Kidney capillary endothelial cell (primary cell): ENCODE data around the gene INTS7.

Source experiments
- DNase-seq: peaks from one replicate; pipeline ENCODE4 v3.0.0-alpha.2; 2018; ENCODE audit warnings: low spot score

INTS7 gene, protein sequence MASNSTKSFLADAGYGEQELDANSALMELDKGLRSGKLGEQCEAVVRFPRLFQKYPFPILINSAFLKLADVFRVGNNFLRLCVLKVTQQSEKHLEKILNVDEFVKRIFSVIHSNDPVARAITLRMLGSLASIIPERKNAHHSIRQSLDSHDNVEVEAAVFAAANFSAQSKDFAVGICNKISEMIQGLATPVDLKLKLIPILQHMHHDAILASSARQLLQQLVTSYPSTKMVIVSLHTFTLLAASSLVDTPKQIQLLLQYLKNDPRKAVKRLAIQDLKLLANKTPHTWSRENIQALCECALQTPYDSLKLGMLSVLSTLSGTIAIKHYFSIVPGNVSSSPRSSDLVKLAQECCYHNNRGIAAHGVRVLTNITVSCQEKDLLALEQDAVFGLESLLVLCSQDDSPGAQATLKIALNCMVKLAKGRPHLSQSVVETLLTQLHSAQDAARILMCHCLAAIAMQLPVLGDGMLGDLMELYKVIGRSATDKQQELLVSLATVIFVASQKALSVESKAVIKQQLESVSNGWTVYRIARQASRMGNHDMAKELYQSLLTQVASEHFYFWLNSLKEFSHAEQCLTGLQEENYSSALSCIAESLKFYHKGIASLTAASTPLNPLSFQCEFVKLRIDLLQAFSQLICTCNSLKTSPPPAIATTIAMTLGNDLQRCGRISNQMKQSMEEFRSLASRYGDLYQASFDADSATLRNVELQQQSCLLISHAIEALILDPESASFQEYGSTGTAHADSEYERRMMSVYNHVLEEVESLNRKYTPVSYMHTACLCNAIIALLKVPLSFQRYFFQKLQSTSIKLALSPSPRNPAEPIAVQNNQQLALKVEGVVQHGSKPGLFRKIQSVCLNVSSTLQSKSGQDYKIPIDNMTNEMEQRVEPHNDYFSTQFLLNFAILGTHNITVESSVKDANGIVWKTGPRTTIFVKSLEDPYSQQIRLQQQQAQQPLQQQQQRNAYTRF

GRCh38 chr1:212035123-212035834 is at the start of gene INTS7, which contains the start of gene DTL:
Gene INTS7 (minus strand): TSS chr1:212035557. CDS start chr1:212035437, 120 bp downstream.
Gene DTL (plus strand): TSS chr1:212035748. CDS start chr1:212035891, 143 bp downstream.
- peak; percentile 100 for DNase-seq

DNA sequence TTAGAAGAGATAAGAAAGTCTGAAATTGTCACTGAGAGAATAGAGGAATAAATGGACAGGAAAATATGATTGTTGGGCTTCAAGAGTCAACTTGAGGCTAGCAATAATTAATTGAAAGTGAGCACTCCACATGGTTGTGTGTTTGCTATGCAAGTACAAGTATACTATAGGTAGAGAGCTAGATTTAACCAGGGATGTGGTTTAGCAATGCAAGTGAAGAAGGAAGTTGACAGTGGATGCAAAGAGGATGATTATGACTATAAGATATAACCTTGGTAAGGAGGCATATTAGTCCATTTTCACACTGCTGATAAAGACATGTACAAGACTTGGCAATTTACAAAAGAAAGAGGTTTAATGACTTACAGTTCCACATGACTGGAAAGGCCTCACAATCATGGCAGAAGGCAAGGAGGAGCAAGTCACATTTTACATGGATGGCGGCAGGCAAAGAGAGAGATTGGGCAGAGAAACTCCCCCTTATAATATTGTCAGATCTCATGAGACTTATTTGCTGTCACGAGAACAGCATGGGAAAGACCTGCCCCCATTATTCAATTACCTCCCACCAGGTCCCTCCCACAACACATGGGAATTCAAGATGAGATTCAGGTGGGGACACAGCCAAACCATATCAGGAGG is 47.5 kb upstream of the INTS7 start:
- DNase-seq, result no peak

DNA sequence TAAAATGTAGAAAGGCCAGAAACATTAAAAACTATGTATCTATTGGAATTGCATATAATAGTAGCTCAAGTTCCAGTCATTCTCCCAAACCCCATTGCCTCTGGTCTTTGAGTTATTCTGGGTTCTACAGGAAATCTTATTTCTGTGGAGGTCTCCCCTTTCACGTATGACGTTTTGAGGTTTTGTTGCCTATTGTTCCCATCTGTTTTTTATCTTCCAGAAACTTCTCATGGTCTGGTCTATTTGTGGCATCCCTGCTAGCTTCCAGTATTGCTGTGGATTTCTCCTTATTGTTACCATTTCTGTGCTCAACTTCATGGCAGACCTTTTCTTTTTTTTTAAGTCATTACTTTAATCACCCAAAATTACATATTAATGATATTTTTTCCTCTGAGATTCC is 43.5 kb upstream of the INTS7 start:
- no peak for DNase-seq

DNA sequence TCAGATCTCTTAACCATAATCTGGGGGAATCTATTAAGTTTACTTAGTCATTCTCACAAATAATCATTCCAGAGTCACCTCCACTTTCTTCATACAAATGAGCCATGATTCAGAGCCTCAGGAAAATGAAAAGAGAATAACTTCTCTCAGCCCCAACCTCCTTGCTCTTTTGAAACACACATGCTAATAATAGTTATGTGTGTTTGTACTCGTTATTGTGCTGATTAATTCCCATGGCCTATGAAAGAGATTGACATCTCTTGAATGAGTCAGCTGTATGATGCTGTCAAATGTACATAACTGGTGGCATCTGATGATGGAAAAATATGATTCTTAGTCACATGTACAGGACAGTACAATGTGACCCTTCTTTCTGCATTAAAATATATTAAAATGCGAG is 41.7 kb upstream of the INTS7 start:
- no peak for DNase-seq

DNA sequence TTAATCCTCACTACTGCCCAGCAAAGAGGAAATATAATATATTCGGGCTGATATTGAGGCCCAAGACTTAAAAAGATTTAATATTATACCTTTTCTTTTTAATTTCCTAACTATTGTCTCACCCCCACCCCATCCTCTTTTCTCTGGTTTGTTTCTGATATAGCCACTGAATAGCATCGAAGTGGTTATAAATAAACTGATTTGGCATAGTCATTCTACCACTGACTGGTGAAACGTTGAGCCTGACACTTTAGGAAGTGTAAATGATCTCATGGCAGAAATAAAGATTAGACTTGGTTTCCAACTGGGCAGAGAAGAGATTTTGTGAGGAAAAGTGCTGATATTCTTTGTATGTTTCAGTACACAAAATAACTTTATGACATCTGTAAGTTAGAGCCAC is 39.5 kb upstream of the INTS7 start:
- DNase-seq, result no peak

DNA sequence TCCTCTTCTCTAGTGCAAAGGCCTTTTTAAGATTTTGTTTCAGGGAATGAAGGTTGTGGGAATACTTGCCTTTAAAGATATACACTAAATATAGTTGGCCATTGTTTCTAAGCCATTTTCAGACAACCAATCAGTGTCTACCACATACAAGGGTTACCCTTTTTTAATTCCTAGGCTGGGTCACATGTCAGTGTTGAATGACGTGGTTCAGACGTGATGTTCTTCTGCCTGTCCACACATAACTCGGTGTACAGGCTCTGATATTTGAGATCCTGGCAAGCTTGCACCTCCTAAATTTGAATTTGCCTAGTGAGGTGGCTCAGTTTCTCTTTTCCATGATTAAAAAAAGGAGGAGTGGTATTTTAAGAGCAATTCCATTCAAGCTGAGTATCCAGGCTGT is 39.0 kb upstream of the INTS7 start:
- no peak for DNase-seq

- DNase-seq, result no peak
These were observed 38.1 kb upstream of the INTS7 start for GRCh38 chr1:212073490-212073889.

GRCh38 chr1:212072047-212072446 is 36.7 kb upstream of the INTS7 start:
- DNase-seq, result no peak

DNA sequence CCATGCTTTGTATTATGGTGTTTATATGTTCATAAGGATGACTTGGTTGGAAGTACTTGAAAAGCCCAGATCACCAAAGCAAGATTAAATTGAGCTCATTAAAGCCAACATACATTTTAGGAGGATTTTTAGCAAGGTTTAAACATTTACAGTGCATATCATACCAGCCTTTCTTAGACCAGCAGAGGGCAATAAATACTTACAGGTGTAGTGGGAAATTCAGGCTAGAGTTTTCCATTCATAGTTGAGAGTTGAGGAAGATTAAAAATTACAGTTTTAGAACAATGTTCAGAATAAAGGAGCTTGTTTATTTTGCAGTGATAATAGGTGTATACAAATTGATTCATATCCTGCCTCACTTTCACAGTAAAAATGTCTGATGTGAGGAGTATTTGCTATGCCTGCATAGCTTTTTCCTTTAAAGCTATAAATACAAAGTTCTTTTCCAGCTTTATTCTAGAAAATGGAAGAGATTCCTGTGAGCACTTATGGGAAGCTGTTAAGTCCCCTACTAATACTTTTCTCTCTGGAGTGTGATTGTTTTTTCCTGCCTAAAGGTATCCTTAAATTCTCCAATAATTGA is 35.5 kb upstream of the INTS7 start:
- peak; percentile 57 for DNase-seq

- peak; percentile 64 for DNase-seq
These were observed 32.4 kb upstream of the INTS7 start for GRCh38 chr1:212067787-212068186.

DNA sequence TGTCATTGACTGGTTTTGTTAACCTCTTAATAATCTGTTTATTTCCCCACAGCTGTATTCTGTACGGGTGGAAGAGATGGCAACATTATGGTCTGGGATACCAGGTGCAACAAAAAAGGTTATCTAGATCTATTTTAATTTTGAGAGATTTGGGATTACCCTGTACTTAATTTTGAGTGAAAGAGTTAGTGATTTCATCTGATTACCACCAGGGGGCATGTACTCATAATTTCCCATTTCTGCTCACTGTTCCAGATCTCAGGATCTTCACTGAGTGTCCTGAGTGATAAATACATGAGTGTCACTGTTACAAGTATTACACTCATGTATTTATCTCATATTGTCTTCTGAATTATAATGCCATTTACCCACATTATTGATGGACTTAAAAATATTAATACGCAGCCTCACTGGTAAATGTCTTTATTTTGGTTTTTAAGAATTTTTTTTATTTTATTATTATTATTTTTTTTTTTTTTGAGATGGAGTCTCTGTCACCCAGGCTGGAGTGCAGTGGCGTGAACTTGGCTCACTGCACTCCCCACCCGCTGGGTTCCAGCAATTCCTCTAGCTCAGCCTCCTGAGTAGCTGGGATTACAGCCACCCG is 27.6 kb upstream of the INTS7 start:
- DNase-seq, result peak; percentile 61

GRCh38 chr1:212060632-212061472 is 25.5 kb upstream of the INTS7 start:
- no peak for DNase-seq

DNA sequence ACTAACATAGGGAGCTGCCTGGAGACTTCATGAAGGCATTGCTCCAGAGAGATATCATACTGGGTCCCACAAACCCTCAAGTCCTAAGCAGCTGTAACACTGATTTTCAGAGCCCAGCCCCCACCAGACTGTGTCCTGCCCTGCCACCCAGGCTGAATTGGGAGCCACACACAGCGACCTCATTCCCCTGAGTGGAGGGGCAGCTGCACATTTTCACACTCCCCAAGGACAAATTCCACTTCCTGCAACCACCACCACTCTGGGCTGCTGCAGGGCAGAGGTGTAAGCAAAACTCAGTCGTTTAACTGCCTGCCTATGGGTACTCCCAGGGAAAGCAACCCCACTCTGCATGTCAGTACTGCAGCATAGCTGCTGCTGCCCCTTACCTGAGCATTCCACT is 20.0 kb upstream of the INTS7 start:
- no peak for DNase-seq

GRCh38 chr1:212053993-212054392 is 18.6 kb upstream of the INTS7 start:
- no peak for DNase-seq

DNA sequence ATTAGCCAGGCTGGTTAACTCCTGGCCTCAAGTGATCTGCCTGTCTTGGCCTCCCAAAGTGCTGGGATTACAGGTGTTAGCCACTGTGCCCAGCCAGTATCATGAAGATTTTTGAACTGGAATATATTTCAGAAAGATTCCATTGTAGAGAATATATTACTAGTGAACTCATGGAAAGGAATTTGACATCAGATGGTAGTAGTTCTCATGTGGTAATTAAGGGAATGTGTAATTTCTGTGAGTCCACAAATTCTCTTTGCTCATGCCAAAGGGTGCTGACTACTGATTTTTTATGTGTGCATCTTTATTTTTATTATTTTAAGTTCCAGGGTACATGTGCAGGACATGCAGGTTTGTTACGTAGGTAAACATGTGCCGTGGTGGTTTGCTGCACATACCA is 10.6 kb upstream of the INTS7 start:
- no peak for DNase-seq

DNA sequence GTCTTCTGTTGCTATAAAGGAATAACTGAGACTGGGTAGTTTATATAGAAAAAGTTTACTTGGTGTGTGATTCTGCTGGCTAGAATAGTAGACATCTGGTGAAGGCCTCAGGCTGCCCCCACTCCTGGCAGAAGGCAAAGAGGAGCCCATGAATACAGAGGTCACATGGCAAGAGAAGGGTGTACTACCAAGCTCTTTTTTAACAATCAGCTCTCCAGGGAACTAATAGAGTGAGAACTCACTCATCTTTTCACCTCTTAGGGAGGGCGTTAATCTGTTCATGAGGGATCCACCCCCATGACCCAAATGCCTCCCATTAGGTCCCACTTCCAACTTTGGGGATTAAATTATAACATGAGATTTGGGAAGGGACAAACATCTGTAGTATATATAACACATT is 9.5 kb upstream of the INTS7 start:
- no peak for DNase-seq

DNA sequence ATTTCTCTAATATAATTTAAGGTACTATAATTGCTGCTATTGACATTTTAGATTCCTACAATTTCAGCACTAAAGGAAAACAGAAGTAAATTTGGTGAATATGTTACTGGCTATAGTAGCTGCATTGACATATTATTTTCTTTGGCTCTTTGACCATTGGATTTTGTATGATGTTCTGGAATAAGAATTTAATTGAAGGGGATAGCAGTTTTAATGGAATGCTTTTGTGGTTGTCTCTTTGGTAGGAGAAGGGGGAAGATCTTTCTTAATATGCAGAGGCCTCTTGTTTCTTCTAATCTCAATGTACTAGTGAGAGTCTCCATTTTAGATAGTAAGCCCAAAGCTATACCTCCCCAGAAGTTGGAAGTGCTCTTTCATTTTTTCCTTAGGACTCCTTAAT is 7.1 kb upstream of the INTS7 start:
- no peak for DNase-seq

- DNase-seq, result peak; percentile 65
These were observed 5.5 kb upstream of the INTS7 start for GRCh38 chr1:212040629-212041412.

- no peak for DNase-seq
These were observed 4.3 kb upstream of the INTS7 start for GRCh38 chr1:212039622-212040021.
